HEK293T (cell line): Measurements from ENCODE around the gene MRPS5.

Source experiments
- BHLHE40 ChIP-seq: fragments of 450-650 bp; IDR thresholded peaks from 2 replicates; pipeline ENCODE4 v1.6.1; 2016; ENCODE audit warnings: mild to moderate bottlenecking, moderate library complexity, borderline replicate concordance
- CTBP1 ChIP-seq: fragments of 450-650 bp; IDR thresholded peaks from 2 replicates; pipeline ENCODE4 v1.6.1; 2016; ENCODE audit warnings: borderline replicate concordance
- ELF4 ChIP-seq: fragments of 450-650 bp; IDR thresholded peaks from 2 replicates; pipeline ENCODE4 v1.6.1; 2017; ENCODE audit warnings: antibody characterized with exemption
- FOXA1 ChIP-seq: fragments of 450-650 bp; IDR thresholded peaks from 2 replicates; pipeline ENCODE4 v1.6.1; 2016; ENCODE audit warnings: mild to moderate bottlenecking
- FOXK2 ChIP-seq: fragments of 450-650 bp; IDR thresholded peaks from 2 replicates; pipeline ENCODE4 v1.6.1; 2016; ENCODE audit warnings: mild to moderate bottlenecking
- FOXM1 ChIP-seq: fragments of 450-650 bp; IDR thresholded peaks from 2 replicates; pipeline ENCODE4 v1.6.1; 2017; ENCODE audit warnings: mild to moderate bottlenecking, borderline replicate concordance
- HDGF ChIP-seq: fragments of 450-650 bp; IDR thresholded peaks from 2 replicates; pipeline ENCODE4 v1.6.1; 2017; ENCODE audit warnings: antibody characterized with exemption, borderline replicate concordance
- LEF1 ChIP-seq: fragments of 450-650 bp; IDR thresholded peaks from 2 replicates; pipeline ENCODE4 v1.6.1; 2017; ENCODE audit warnings: mild to moderate bottlenecking, borderline replicate concordance
- SP1 ChIP-seq: fragments of 450-650 bp; IDR thresholded peaks from 2 replicates; pipeline ENCODE4 v1.6.1; 2017
- SUZ12 ChIP-seq: fragments of 450-650 bp; IDR thresholded peaks from 2 replicates; pipeline ENCODE4 v1.6.1; 2016; ENCODE audit warnings: mild to moderate bottlenecking
- TARDBP ChIP-seq: fragments of 450-650 bp; IDR thresholded peaks from 2 replicates; pipeline ENCODE4 v1.6.1; 2016
- TF ChIP-seq, protein P1 (sequence below): fragments of 450-650 bp; IDR thresholded peaks from 2 replicates; pipeline ENCODE4 v1.6.1; 2016

DNA sequence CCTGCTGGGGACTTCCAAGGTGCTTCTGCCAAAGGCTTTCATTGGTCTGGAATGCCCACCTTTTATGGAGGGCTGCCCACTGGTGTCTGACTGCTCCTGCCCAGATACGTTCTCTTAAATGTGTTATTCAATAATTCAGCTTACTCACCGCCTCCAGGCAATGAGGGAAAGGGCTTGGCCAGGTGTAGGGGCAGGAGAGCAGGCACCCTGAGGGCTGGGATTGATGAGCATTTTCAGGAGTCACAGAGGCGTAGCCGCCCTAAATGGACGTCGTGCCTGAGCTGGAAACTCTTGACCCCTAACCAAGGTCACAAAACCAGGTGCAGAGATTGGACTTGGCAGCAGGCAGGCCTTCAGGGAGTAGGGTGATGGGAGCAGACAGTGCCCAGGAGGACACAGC, 69.3 kb downstream of the MRPS5 start:
- TF ChIP-seq SP1: no peak
- no peak for TF ChIP-seq HDGF
- no peak for TF ChIP-seq FOXA1
- TF ChIP-seq BHLHE40: no peak
- no peak for TF ChIP-seq SUZ12
- TF ChIP-seq FOXM1: no peak
- TF ChIP-seq, protein P1, sequence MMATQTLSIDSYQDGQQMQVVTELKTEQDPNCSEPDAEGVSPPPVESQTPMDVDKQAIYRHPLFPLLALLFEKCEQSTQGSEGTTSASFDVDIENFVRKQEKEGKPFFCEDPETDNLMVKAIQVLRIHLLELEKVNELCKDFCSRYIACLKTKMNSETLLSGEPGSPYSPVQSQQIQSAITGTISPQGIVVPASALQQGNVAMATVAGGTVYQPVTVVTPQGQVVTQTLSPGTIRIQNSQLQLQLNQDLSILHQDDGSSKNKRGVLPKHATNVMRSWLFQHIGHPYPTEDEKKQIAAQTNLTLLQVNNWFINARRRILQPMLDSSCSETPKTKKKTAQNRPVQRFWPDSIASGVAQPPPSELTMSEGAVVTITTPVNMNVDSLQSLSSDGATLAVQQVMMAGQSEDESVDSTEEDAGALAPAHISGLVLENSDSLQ: no peak
- no peak for TF ChIP-seq TARDBP
- no peak for TF ChIP-seq FOXK2
- TF ChIP-seq LEF1: no peak
- no peak for TF ChIP-seq ELF4
- no peak for TF ChIP-seq CTBP1
